Tibial artery (tissue), 4 donors: ENCODE results near the gene CACNA2D2.
A peak's percentile ranks its signal among the peaks of the same experiment; 100 is the strongest.

Experiments used
- DNase-seq, 2 donors: peaks; one replicate each; pipeline ENCODE4 v3.0.0-alpha.2; 2019
- H3K27ac ChIP-seq, 2 donors: fragments of 200-600 bp; sonication (generic) in 1 of 2; 1 replicate in 1 of 2; 2 replicates in 1 of 2; pipeline ENCODE4 v1.5.1; 2018 to 2019; ENCODE audit warnings: mild to moderate bottlenecking in 1 of 2
- H3K27me3 ChIP-seq, 2 donors: fragments of 200-600 bp; sonication (generic) in 1 of 2; one replicate each; pipeline versions ENCODE4 v1.5.1 to v1.6.0; 2016 to 2019
- H3K36me3 ChIP-seq, 3 donors: fragments of 200-600 bp; sonication (generic) in 2 of 3; one replicate each; pipeline ENCODE4 v1.5.1; 2016 to 2019; ENCODE audit warnings: mild to moderate bottlenecking in 2 of 3
- H3K4me1 ChIP-seq, 4 donors: fragments of 200-600 bp; sonication (generic) in 2 of 4; 1 replicate in 3 of 4; 2 replicates in 1 of 4; pipeline ENCODE4 v1.5.1; 2016 to 2019
- H3K4me3 ChIP-seq, 2 donors: fragments of 200-600 bp; sonication (generic) in 1 of 2; 1 replicate in 1 of 2; 2 replicates in 1 of 2; pipeline ENCODE4 v1.5.1; 2018 to 2019; ENCODE audit warnings: mild to moderate bottlenecking in 2 of 2
- H3K9me3 ChIP-seq, 3 donors: fragments of 200-600 bp; sonication (generic) in 1 of 3; one replicate each; pipeline ENCODE4 v1.5.1; 2016 to 2019
- intact Hi-C: fragments of 100-400 bp; cut with DNase I; formaldehyde crosslinking; loops from one replicate; pipeline ENCODE4 v1.15.0; 2023; ENCODE audit warnings: low total_unique reads
- TF ChIP-seq, protein P1 (sequence below), 2 experiments: fragments of 200-600 bp in 1 of 2; fragments of 450-650 bp in 1 of 2; IDR thresholded peaks; one replicate each; pipeline ENCODE4 v1.5.1; 2017 to 2019; ENCODE audit warnings: antibody characterized with exemption in 2 of 2, mild to moderate bottlenecking in 1 of 2, moderate library complexity in 1 of 2

CACNA2D2 gene

DNA sequence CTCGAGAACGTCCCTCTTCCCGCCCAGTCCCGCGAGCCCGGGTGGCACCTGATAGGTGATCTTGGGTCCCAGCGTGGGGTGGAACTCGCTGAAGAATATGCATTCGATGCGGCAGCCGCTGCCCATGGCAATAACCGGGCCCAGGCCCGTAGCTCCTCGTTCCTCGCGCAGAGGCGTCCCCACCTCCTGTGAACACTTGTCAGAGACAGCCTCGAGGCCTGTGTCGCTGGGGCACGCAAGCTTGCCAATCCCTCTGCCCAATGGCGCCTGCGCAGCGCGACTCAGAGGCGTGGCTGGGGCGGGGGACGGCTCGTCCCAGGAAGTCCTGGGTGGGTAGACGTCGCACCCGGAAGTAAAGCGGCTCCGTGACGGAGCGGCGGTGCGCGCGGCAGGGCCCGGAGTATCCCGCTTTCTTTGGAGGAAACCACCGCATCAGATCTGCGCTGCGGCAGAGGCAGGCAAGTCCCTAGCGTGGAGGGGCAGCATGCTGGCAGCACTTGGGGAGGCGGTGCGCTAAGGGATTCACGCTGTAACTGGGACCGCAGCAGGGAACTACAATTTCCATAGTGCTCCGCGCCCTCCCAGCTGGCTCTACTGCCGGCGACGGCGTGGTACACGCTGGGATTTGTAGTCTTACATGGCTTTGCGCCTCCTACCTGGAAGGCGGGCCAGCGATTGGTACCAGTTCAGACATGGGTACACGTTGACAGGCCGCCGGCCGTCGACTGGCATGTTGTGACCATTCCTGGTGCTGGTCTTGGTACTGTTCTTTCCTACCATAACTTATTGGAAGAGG lies 152.7 kb downstream of the CACNA2D2 start, which contains the start of the genes CYB561D2 and NPRL2:
Gene CYB561D2, plus strand, starts transcription at position 336 of the 796 bp plus-strand sequence. CDS start 572 bp downstream, outside the sequence.
Gene NPRL2, minus strand, starts transcription at position 249 of the 796 bp plus-strand sequence. Its CDS starts 123 bp downstream, at position 126.
- TF ChIP-seq, protein P1, sequence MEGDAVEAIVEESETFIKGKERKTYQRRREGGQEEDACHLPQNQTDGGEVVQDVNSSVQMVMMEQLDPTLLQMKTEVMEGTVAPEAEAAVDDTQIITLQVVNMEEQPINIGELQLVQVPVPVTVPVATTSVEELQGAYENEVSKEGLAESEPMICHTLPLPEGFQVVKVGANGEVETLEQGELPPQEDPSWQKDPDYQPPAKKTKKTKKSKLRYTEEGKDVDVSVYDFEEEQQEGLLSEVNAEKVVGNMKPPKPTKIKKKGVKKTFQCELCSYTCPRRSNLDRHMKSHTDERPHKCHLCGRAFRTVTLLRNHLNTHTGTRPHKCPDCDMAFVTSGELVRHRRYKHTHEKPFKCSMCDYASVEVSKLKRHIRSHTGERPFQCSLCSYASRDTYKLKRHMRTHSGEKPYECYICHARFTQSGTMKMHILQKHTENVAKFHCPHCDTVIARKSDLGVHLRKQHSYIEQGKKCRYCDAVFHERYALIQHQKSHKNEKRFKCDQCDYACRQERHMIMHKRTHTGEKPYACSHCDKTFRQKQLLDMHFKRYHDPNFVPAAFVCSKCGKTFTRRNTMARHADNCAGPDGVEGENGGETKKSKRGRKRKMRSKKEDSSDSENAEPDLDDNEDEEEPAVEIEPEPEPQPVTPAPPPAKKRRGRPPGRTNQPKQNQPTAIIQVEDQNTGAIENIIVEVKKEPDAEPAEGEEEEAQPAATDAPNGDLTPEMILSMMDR (IDR thresholded peaks at IDR 0.05) = no peak

DNA sequence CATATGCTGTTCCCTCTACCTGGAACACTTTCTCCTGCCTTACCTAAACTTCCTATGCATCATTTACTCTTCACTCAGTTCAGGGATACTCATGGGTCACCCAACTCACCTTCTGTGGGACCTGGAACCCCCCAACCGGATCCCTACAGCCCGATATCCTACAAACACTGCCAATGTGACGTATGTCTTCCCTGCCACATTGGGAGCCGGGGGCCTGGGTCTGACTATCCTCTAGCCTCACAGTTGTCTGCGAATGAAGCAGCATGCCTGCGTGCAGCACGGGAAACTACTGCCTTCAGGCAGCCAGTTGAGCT lies 153.3 kb downstream of the CACNA2D2 start:
- H3K4me1 ChIP-seq = peaks cover 0 to 50% (median 35%) of the 10 kb centered on the region in 4 donors

More for the DNA sequence above, 152.7 kb downstream of the CACNA2D2 start, which contains the start of the genes CYB561D2 and NPRL2:
- DNase-seq = peak; percentile 95 to 99
- H3K27ac ChIP-seq = peak within 1 kb of the TSS; percentile 88 to 94
- intact Hi-C loops = no loop called here
- H3K27me3 ChIP-seq = no peaks in the 10 kb centered on the region
- no peaks in the 10 kb centered on the region for H3K9me3 ChIP-seq
- peaks cover 19 to 48% (median 42%) of the 10 kb centered on the region in 3 donors for H3K36me3 ChIP-seq
- H3K4me1 ChIP-seq = peaks cover 0 to 50% (median 34%) of the 10 kb centered on the region in 4 donors
- H3K4me3 ChIP-seq = peak within 1 kb of the TSS; percentile 68 to 84

DNA sequence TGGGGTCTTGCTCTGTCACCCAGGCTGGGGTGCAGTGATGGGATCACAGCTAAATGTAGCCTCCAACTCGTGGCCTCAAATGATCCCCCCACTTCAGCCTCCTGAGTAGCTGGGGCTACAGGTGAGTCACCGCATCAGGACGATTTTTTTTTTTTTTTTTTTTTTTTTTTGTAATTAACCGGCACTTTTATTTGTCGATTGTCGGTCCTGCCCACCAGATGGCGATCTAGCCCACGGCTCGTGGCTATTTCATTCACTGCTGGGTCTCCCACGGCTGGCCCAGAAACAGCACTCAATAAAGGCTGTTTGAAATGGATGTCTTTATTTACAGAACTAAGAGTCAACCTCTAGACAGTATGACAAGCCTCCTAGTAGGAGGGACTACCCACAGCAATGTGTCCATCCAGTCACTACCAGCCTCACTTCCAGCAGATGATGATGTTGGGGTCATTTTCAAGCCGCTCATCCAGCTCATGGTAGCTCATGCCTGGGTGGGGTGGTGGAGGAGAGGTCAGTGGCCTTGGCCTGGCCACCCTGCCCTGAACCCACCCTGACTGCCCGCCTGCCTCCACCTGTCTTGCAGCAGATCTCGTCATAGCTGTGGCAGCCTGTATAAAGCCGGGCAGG lies 156.1 kb downstream of the CACNA2D2 start:
- peaks cover 0 to 17% (median 14%) of the 10 kb centered on the region in 3 donors for H3K36me3 ChIP-seq
- peaks cover 0 to 44% (median 38%) of the 10 kb centered on the region in 4 donors for H3K4me1 ChIP-seq
- H3K27ac ChIP-seq = peak overlapping the region in 1 of 2 donors; percentile 16
- no peak overlapping the region for H3K4me3 ChIP-seq
- TF ChIP-seq, protein P1 (IDR thresholded peaks at IDR 0.05) = peak; percentile 41 to 50
- intact Hi-C loops = loop anchor here (5.0 to 10.0 kb wide), 2 partner anchors 195 to 1628 kb away; partner anchors contain the start of genes ABHD14A and ABHD14B
- DNase-seq = peak in 1 of 2 donors; percentile 62
- no peaks in the 10 kb centered on the region for H3K9me3 ChIP-seq
- no peaks in the 10 kb centered on the region for H3K27me3 ChIP-seq

More for the DNA sequence above, 153.3 kb downstream of the CACNA2D2 start:
- intact Hi-C loops = no loop called here
- peak overlapping the region; percentile 68 to 84 for H3K4me3 ChIP-seq
- no peak for DNase-seq
- no peaks in the 10 kb centered on the region for H3K27me3 ChIP-seq
- peak overlapping the region; percentile 88 to 94 for H3K27ac ChIP-seq
- no peaks in the 10 kb centered on the region for H3K9me3 ChIP-seq
- H3K36me3 ChIP-seq = peaks cover 17 to 42% (median 36%) of the 10 kb centered on the region in 3 donors
- TF ChIP-seq, protein P1 (IDR thresholded peaks at IDR 0.05) = no peak

DNA sequence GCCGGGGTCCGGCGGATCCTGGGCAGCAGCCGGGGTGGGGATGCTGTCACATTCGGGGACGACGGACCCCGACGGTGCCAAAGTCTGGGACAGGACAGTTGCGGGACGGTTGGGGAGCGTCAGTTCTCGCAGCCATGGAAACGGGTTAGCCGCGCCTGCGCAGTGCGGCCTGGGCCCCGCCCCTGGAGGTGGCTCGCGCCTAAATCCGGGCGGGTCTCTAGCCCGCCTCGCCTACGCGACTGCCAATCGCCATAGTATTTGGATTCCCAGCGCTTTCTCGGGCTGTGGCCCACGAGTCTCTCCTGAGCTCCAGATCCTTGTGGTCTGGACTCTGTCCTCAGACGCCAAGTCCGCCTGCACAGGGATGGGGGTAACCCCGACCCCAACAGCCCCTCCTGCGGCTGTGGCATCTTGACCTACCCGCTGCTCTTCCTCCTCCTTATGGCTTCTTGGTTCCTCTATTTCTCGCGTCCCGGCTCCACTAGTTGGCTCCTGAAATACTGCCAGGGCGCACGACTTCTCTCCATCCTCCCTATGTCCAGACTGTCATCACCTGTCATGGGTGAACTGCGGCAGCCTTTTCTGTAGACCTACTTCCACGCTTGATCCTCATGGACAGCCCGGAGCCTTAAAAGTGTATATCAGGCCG lies 157.7 kb downstream of the CACNA2D2 start, which contains the start of gene ZMYND10:
Gene ZMYND10, minus strand, starts transcription at position 147 of the 649 bp plus-strand sequence. CDS start 153 bp downstream, outside the sequence.
- no peak for DNase-seq
- TF ChIP-seq, protein P1 (IDR thresholded peaks at IDR 0.05) = no peak
- H3K27ac ChIP-seq = peak within 1 kb of the TSS; percentile 3 to 45
- peaks cover 0 to 17% (median 14%) of the 10 kb centered on the region in 3 donors for H3K36me3 ChIP-seq
- no peaks in the 10 kb centered on the region for H3K27me3 ChIP-seq
- intact Hi-C loops = loop anchor here (5.0 to 10.0 kb wide), 2 partner anchors 197 to 1629 kb away; partner anchors contain the start of genes ABHD14A and ABHD14B
- H3K4me3 ChIP-seq = peak within 1 kb of the TSS; percentile 31 to 54
- H3K9me3 ChIP-seq = no peaks in the 10 kb centered on the region
- peaks cover 0 to 45% (median 33%) of the 10 kb centered on the region in 4 donors for H3K4me1 ChIP-seq

DNA sequence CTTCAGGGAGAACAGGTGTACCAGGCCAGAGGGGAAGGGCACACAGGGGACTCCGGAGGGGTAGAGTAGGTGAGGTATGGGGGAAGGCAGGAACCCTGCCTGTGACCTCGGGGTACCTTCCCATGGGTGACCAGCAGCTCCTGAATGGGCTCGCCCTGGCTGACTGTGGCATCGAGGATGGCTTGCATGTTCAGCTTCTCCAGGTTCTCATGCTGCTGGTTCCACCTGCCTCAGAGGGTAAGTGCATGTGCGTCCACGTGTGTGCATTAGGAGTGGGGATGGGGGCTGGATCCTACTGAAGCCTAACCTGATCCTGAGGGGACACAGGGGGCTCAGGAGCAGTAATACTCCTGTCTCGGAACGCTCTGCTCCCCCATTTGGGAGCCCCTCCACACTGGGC lies 158.4 kb downstream of the CACNA2D2 start:
- peaks cover 0 to 48% (median 34%) of the 10 kb centered on the region in 4 donors for H3K4me1 ChIP-seq
- DNase-seq = no peak
- intact Hi-C loops = loop anchor here (5.0 to 10.0 kb wide), 2 partner anchors 197 to 1630 kb away; partner anchors contain the start of genes ABHD14A and ABHD14B
- TF ChIP-seq, protein P1 (IDR thresholded peaks at IDR 0.05) = no peak
- H3K27me3 ChIP-seq = no peaks in the 10 kb centered on the region
- peak overlapping the region in 1 of 2 donors; percentile 3 for H3K27ac ChIP-seq
- peak overlapping the region; percentile 31 to 54 for H3K4me3 ChIP-seq
- H3K36me3 ChIP-seq = peaks cover 0 to 17% (median 14%) of the 10 kb centered on the region in 3 donors
- H3K9me3 ChIP-seq = no peaks in the 10 kb centered on the region
